Ureter (tissue), 1 donor: ENCODE data around the gene KDM8. TPM values are rescaled to one million over a fixed set of nuclear protein-coding genes. Genes with fewer than 3 reads are reported as not detected.

ENCODE experiments used
- DNase-seq: peaks from one replicate; pipeline ENCODE4 v3.0.0-alpha.2; 2020; ENCODE audit warnings: low spot score
- total RNA-seq: library from RNA; stranded (reverse); gene quantifications from one replicate; pipeline ENCODE4 v1.2.4, GENCODE V29; 2023
- donor health status: DM: yes; HTN: yes; CAD: no.

KDM8 gene
- total RNA-seq, result 13.9 TPM

- peak; percentile 100 for DNase-seq
Measured at GRCh38 chr16:27203507-27204311, at the start of gene KDM8. Gene KDM8, plus strand, starts transcription at chr16:27203526. Its CDS starts 6,598 bp downstream, at chr16:27210124.

DNA sequence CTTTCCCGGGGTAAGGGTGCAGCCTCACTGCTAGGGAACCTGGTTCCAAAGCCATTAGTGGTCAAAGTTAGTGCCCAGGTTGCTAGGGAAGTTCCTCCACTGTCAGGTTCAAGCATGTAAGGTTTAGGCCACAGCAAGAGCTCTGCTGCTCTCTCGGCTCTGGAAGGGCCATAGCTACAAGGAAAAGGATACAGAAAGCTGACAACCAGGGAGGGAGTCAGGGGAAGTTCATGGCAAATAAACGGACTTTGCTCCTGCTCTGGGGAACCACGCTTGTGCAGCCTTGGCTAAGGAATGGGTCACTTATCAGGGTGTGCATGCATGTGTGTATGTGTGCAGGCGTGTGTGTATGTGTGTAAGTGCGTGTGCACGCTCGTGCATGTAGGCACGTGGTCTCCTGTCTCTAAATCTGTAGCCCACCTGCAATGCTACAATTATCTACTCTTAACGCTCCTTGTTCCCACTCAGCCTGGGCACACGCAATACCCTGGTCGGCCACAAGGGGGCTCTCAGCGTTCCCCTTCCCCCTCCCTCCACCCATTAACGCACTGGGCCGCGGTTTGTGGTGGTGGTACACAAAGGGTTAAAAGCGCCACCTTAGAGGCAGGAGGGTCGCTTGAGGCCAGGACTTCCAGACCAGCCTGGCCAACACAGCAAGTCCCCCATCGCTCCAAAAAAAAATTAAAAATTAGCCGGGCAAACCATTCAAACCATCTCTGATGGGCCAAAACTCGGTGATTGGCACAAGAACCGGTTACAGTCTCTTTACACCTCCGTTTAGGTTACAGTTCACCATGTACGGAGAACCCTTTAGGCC is 48.4 kb upstream of the KDM8 start:
- peak; percentile 65 for DNase-seq

- no peak for DNase-seq
Measured at GRCh38 chr16:27156579-27156978, 46.7 kb upstream of the KDM8 start.

DNA sequence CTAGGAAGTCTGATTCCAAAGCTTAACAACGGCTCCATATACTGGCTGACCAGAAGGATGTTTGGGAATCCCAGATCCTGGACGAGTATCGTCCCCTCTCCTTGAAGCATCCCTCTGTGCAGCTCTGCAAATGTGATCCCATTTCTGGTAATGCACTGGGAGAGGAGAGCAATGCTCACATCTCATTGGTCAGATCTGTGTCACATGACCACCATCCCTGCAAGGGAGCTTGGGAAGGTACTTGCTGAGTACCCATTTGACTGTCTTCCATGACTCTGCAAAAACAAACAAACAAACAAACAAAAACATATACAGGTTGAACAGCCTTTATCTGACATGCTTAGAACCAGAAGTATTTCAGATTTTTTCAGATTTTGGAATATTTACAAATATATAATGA is 41.9 kb upstream of the KDM8 start:
- DNase-seq, result no peak

DNA sequence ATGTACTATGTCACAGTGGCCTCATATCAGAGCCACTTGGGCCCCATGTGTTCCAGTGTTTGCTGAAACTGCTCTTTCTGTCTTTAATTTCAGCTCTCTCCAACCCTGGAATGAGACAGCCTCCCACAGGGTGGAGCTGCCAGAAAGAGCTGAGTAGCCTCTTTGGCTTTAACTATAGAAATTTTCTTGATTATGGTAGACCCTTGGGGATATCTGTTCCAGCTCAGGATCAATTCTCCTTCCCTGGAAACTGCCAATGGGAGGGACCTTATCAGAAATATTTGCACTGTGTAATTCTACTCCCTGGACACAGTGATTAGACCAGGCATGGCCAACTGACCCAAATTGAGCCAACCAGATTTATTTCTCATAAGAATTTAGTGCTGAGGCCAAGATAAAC is 39.0 kb upstream of the KDM8 start:
- no peak for DNase-seq

DNA sequence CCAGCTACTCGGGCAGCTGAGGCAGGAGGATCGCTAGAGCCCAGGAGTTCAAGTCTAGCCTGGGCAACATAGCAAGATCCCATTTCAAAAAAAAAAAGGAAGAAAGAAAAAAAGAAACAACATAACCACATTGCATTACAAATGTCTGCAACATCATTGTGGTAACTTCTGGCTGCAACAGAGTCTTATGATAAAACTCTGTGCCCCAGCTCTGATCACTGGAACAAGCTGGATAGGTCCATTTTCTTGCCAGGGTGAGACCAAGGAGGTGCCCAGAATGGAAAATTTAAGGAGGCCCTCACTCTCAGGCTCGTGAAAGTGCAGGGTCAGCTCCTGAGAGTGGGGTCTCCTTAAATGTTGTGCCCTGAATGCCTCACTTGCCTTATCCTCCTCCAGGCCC is 37.8 kb upstream of the KDM8 start:
- no peak for DNase-seq

- no peak for DNase-seq
Measured at GRCh38 chr16:27168790-27169189, 34.5 kb upstream of the KDM8 start.

DNA sequence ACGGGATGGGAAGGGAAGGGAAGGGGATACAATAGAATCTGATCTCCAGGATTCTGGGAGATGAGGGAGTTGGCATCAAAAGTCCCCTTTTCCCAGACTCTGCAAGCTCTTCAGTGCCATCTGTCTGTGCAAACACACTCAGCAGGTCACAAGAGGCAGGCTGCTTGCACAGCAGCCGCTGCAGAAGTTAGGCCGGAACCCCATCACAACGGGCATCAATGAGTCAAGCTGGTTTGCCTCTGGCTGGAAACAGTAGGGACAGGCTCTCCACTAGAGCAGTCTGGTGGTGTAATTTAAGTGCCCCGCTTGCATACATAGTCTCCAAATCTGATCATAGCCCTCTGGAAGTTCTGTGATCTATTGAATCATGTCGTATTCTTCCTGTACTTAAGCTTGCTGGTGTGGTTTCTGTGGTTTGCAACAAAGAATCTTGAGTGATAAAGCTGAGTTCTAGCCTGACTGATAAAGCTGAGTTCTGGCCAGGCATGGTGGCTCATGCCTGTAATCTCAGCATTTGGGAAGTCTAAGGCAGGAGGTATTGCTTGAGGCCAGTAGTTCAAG is 33.7 kb upstream of the KDM8 start:
- peak; percentile 49 for DNase-seq

DNA sequence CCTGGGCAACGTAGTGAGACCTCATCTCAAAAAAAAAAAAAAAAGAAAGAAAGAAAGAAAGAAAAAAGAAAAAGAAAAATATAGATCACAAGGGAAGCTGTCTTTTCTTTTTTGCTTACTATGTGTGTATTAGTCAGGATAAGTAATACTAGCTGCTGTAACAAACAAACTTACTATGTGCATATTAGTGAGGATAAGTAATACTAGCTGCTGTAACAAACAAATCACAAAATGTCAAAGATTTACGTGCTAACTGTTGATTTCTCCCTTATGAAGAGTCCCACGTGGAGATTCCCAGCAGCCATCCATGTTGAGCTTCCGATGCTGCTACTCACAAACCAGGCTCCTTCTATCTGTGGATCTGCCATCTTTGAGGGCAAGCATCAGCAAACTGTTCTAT is 31.7 kb upstream of the KDM8 start:
- DNase-seq, result no peak

DNA sequence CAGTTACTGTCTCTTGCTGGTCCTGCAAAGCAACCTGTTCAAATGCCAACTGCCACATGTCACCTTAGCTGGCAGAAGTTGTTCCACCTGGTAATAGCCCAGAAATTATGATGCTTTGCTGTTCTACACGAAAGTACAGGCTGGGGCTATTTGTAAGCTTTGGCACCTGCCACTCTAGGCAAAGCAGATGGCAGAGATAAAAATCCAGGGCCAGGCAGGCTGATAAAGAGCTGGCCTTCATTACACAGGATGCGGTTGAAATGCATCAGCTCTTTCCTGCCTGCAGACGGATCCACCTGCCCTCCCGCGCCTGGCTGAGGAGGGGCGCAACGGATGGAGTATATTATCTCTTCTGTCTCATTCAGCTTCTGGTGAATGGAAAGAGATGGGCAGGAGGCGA is 29.3 kb upstream of the KDM8 start:
- no peak for DNase-seq

DNA sequence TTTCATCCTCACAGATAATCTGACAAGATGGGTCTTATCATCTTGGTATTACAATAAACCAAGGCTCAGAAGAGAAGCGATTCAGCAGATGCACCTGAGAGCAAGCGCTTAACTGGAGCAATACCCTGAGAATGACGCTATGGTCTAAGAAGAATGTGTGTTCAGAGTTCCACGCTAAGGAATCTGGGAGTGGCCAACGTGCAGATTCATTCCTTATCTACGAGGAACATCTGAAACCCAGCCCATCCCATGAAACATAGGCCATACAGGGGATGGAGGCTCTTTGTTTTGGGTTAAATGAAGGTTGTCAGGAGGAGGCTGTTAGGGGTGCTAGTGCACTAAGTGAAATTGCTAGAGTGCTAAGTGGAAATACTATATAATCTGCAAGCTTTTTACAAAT is 28.5 kb upstream of the KDM8 start:
- no peak for DNase-seq

- DNase-seq, result no peak
Measured at GRCh38 chr16:27175888-27176287, 27.4 kb upstream of the KDM8 start.

GRCh38 chr16:27177031-27177774 is 26.1 kb upstream of the KDM8 start:
- no peak for DNase-seq

DNA sequence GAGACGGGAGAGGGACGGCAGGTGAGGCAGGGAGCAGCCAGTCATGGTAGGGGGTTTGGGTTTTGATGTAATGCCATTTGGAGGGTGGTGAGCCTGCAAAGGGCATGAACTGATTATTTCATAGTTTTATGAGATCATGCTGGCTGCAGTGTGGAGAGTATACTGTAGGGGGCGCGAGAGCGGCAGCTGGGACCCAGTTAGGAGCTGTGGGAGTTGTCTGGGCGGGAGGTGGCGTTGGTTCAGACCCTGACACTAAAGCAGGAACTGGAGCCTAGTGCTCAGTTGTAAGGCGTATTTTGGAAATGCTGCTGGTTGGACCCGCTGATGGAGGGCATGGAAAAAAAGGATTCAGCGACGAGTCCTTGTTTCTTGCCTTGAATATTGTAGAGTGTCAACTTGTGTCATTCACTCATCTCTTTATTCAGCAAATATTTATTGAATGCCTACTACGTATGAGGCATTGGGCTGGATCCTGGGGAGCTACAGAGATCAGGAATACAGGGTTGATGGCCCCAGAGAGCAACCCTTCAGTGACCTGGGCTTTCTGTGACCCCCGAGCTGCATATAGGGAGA is 23.7 kb upstream of the KDM8 start:
- peak; percentile 88 for DNase-seq

GRCh38 chr16:27181019-27181790 is 22.1 kb upstream of the KDM8 start:
- no peak for DNase-seq

GRCh38 chr16:27182906-27183405 is 20.4 kb upstream of the KDM8 start:
- no peak for DNase-seq

- DNase-seq, result no peak
Measured at GRCh38 chr16:27185776-27186130, 17.6 kb upstream of the KDM8 start.

DNA sequence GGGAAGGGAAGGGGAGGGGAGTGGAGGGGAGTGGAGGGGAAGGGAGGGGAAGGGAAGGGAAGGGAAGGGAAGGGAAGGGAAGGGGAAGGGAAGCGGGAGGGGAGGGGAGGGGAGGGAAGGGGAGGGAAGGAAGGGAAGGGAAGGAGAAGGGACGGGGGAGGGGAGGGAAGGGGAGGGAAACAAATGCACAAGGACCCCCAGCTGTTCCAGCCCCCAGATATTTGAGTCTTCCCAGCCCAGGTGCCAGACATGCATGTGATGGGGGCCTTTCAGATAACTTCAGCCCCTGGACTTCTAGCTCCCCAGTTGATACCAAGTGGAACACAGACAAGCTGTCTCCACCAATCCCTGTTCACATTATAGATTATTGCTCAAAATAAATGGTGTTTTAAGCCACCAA is 14.7 kb upstream of the KDM8 start:
- DNase-seq, result no peak

DNA sequence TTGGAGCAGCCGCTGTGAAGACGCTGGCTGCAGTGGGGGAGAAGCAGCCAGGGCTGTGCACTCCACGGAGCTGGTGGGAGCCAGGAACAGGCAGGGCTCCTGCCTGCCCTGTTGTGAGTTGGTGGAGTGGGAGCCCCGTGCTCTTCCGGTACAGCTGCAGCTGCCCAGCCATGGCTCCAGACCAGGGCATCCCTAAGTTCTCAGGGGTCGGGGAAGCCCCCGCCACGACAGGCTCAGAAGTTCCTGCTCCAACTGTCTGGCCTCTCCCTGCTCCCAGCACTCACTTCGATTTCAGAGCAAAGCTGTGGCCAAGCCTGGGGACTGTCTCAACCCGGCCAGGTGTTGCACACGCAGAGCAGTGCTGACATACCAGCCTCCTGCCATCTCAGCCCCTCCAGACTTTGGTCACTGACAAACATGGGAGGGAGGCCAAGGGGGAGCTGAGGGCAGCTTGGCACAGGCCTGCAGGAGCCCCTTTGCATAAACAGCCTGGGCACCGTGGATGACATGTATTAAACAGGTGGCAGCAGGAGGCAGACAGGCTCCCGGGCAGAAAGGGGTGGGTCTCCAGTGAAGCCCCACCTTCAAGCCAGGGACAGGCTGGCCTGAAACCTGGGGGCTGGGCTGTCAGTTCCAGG is 13.9 kb upstream of the KDM8 start:
- no peak for DNase-seq

- no peak for DNase-seq
Measured at GRCh38 chr16:27190316-27190871, 12.9 kb upstream of the KDM8 start.
